Endodermal cell (in vitro differentiated cells): ENCODE measurements around the gene GCLM. TPM values are rescaled to one million over a fixed set of nuclear protein-coding genes. Genes with fewer than 3 reads are reported as not detected.

ENCODE experiments used
- DNase-seq: peaks from one replicate; pipeline ENCODE4 v3.0.0-alpha.2; 2017
- H3K27ac ChIP-seq: 2 replicates; pipeline ENCODE4 v1.5.1; 2013; ENCODE audit warnings: mild to moderate bottlenecking, low read depth, low read length, moderate library complexity
- H3K27me3 ChIP-seq: 2 replicates; pipeline ENCODE4 v1.6.1; 2013; ENCODE audit warnings: mild to moderate bottlenecking, low read length, moderate library complexity; ENCODE audit not compliant: insufficient read depth, control insufficient read depth, poor library complexity, severe bottlenecking
- H3K36me3 ChIP-seq: 2 replicates; pipeline ENCODE4 v1.7.0; 2013; ENCODE audit warnings: mild to moderate bottlenecking, low read length, moderate library complexity; ENCODE audit not compliant: control insufficient read depth, insufficient read depth
- H3K4me1 ChIP-seq: one replicate; pipeline ENCODE4 v1.7.0; 2013; ENCODE audit warnings: low read length; ENCODE audit not compliant: control insufficient read depth, insufficient read depth
- H3K4me3 ChIP-seq: 2 replicates; pipeline ENCODE4 v1.5.1; 2013; ENCODE audit warnings: mild to moderate bottlenecking, low read length, moderate library complexity
- H3K9ac ChIP-seq: 2 replicates; pipeline ENCODE4 v1.6.1; 2013; ENCODE audit warnings: mild to moderate bottlenecking, low read length, moderate library complexity; ENCODE audit not compliant: poor library complexity, severe bottlenecking; ENCODE audit errors: extremely low read depth
- H3K9me3 ChIP-seq: 2 replicates; pipeline ENCODE4 v1.6.1; 2013; ENCODE audit warnings: mild to moderate bottlenecking, low read length, moderate library complexity; ENCODE audit not compliant: control insufficient read depth
- H3K27ac Mint-ChIP-seq: 2 replicates; pipeline ENCODE4 v1.8.0; 2020; ENCODE audit warnings: mixed read lengths
- H3K27me3 Mint-ChIP-seq: 2 replicates; pipeline ENCODE4 v1.8.0; 2021; ENCODE audit warnings: mild to moderate bottlenecking, mixed read lengths; ENCODE audit not compliant: insufficient read depth
- H3K36me3 Mint-ChIP-seq: 2 replicates; pipeline ENCODE4 v1.8.0; 2020; ENCODE audit warnings: low read depth, mixed read lengths
- H3K4me1 Mint-ChIP-seq: 2 replicates; pipeline ENCODE4 v1.8.0; 2020; ENCODE audit warnings: mixed read lengths
- H3K4me3 Mint-ChIP-seq: 2 replicates; pipeline ENCODE4 v1.8.0; 2020; ENCODE audit warnings: mild to moderate bottlenecking, moderate library complexity, mixed read lengths
- H3K9me3 Mint-ChIP-seq: 2 replicates; pipeline ENCODE4 v1.8.0; 2020; ENCODE audit warnings: mild to moderate bottlenecking, mixed read lengths
- whole genome bisulfite sequencing, 2 experiments: methylation state at CpG; one replicate each; pipeline versions ENCODE4 v1.1.5 to v1.1.7; 2013; ENCODE audit warnings: missing lambda C conversion rate in 2 of 2, mixed read lengths in 1 of 2; ENCODE audit not compliant: insufficient coverage in 1 of 2, insufficient read length in 1 of 2; 5-methylcytosine and 5-hydroxymethylcytosine counted together
- long read RNA-seq, 4 experiments: library from polyadenylated mRNA in 2 of 4; library from RNA in 1 of 4; library from capped mRNA in 1 of 4; stranded (forward) in 3 of 4; unstranded in 1 of 4; transcript quantifications; one replicate each; pipeline ENCODE4 v2.0.0, GENCODE V29; 2020 to 2021; ENCODE audit warnings: inconsistent platforms in 1 of 4
- polyA plus RNA-seq, 2 experiments: library from polyadenylated mRNA; stranded (reverse); fragments of 50-300 nt; gene quantifications; one replicate each; pipeline ENCODE4 v1.2.3, GENCODE V29; 2013
- total RNA-seq, 2 donors: library from RNA; stranded (reverse); fragmentation: NEBNext Ultra II Directional in 1 of 2; extraction: Animal tissue kit (Norgen Biotek cat#: 25700) in 1 of 2; gene quantifications; 2 replicates in 1 of 2; 3 replicates in 1 of 2; pipeline ENCODE4 v1.2.1, GENCODE V29; 2021
- TF ChIP-seq, protein P1 (sequence below): fragments of 200-600 bp; sonication (generic); conservative IDR thresholded peaks from 2 replicates; pipeline ENCODE4 v1.5.0; 2021; ENCODE audit warnings: antibody characterized with exemption, mild to moderate bottlenecking

The GCLM gene, protein sequence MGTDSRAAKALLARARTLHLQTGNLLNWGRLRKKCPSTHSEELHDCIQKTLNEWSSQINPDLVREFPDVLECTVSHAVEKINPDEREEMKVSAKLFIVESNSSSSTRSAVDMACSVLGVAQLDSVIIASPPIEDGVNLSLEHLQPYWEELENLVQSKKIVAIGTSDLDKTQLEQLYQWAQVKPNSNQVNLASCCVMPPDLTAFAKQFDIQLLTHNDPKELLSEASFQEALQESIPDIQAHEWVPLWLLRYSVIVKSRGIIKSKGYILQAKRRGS
- total RNA-seq: 10 to 100 TPM; 14.0 to 19.4 TPM
- polyA plus RNA-seq (2013, experiment 1 of 2): 7.6 TPM
- 8.3 TPM for polyA plus RNA-seq (2013, experiment 2 of 2)
- long read RNA-seq, experiment 1, full-length matches to known transcripts: 6 of 8 reads
- long read RNA-seq, experiment 1, partial matches to known transcripts: 1 of 8 reads
- long read RNA-seq, experiment 1, other reads (novel, unspliced or antisense): 1 of 8 reads
- long read RNA-seq, experiment 2, full-length matches to known transcripts: 29 of 33 reads
- long read RNA-seq, experiment 2, partial matches to known transcripts: 1 of 33 reads
- long read RNA-seq, experiment 2, other reads (novel, unspliced or antisense): 3 of 33 reads
- long read RNA-seq, experiment 3, full-length matches to known transcripts: 19 of 22 reads
- long read RNA-seq, experiment 3, partial matches to known transcripts: 0 of 22 reads
- long read RNA-seq, experiment 3, other reads (novel, unspliced or antisense): 3 of 22 reads
- long read RNA-seq, experiment 4, partial matches to known transcripts: 0 of 1 reads
- long read RNA-seq, experiment 4, other reads (novel, unspliced or antisense): 1 of 1 reads

DNA sequence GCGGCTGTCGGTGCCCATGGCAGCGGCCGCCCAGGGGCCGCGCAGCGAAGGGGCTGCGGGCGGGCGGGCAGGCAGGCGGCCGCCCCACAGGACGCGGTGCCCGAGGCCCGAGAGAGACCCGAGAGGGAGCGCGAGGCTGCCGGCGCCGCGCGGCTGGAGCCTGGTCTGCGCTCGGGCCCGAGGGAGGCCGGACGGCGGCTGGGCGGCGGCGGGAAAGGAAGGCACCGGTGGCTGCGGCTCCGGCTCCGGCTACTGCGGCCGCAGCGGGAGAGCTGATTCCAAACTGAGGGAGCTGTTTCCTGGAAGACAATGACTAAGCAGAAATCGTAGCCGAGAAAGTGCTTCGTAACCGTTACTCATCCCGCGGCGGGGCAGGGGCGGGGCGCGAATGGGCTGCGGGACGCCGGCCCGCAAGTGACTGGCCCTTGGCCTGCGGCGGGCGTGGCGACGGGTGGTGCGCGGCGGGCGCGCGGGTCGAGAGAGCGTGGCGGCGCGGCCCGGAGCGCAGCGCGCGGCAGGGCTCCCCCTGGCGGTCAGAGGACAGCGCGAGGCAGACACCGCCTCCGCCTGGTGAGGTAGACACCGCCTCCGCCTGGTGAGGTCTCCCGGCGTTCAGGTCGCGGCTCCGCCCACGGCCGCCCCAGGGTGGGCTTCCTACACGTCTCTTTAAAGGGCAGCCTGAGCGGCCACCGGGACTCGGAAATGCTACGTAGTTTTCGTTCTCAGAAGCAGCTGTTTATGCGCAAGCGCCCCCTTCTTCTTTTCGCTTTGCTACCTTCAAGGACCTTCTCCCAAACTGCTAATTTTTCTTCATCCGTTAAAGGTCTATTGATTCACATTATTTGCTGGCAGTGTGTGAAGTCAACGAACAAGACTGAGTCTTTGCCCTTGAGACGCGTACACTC, at the start of gene GCLM:
TSS of gene GCLM (minus strand) at position 285 of the 905 bp plus-strand sequence. CDS start at position 18, 267 bp downstream.
- peak within 1 kb of the TSS; percentile 79 for H3K4me3 Mint-ChIP-seq
- 0 to 2% methylated on average over 42 to 102 of the region's 102 CpGs for WGBS, 2 experiments

DNA sequence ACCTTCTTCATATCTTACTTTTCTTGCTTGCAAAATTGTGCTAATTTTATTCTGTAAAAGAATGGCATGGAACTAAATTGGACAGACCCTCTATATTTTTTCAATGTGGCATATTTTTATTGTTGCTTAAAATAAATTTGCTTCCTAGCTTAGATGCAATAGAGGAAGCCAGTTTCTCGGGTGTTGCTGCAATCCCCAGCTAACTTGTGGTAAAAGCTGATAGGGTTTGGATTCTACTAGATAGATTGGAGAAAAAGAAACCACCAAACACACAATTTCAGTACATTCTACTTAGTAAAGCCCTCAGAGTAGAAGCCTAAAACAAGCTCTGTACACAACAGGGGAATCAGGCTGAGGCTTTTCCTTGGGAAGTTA, 49.5 kb upstream of the GCLM start:
- Mint-ChIP-seq H3K4me3 (no peak overlapping the region), H3K27ac (no peak overlapping the region), H3K27me3 (peaks cover 6% of the 10 kb centered on the region), H3K9me3 (peaks cover 35% of the 10 kb centered on the region), H3K4me1 (no peaks in the 10 kb centered on the region), H3K36me3 (no peaks in the 10 kb centered on the region)
- DNase-seq: no peak
- WGBS, 2 experiments: 83% methylated on average over 1 of the region's 1 CpG; no CpG with 5 or more reads in 1 of the 2 experiments
- peaks cover 15% of the 10 kb centered on the region for H3K9me3 ChIP-seq
- H3K27me3 ChIP-seq: no peaks in the 10 kb centered on the region
- H3K4me1 ChIP-seq: no peaks in the 10 kb centered on the region
- no peaks in the 10 kb centered on the region for H3K36me3 ChIP-seq
- H3K27ac ChIP-seq: no peak overlapping the region
- TF ChIP-seq, protein P1, sequence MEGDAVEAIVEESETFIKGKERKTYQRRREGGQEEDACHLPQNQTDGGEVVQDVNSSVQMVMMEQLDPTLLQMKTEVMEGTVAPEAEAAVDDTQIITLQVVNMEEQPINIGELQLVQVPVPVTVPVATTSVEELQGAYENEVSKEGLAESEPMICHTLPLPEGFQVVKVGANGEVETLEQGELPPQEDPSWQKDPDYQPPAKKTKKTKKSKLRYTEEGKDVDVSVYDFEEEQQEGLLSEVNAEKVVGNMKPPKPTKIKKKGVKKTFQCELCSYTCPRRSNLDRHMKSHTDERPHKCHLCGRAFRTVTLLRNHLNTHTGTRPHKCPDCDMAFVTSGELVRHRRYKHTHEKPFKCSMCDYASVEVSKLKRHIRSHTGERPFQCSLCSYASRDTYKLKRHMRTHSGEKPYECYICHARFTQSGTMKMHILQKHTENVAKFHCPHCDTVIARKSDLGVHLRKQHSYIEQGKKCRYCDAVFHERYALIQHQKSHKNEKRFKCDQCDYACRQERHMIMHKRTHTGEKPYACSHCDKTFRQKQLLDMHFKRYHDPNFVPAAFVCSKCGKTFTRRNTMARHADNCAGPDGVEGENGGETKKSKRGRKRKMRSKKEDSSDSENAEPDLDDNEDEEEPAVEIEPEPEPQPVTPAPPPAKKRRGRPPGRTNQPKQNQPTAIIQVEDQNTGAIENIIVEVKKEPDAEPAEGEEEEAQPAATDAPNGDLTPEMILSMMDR: no peak
- H3K4me3 ChIP-seq: no peak overlapping the region
- H3K9ac ChIP-seq: no peak overlapping the region

More for the DNA sequence above, at the start of gene GCLM:
- no peaks in the 10 kb centered on the region for H3K36me3 ChIP-seq
- Mint-ChIP-seq H3K36me3 (no peaks in the 10 kb centered on the region), H3K27me3 (peaks cover 24% of the 10 kb centered on the region), H3K9me3 (peaks cover 20% of the 10 kb centered on the region), H3K4me1 (peaks cover 10% of the 10 kb centered on the region), H3K27ac (peak within 1 kb of the TSS; percentile 71)
- no peaks in the 10 kb centered on the region for H3K9me3 ChIP-seq
- H3K27me3 ChIP-seq: no peaks in the 10 kb centered on the region
- H3K4me3 ChIP-seq: peak within 1 kb of the TSS; percentile 86
- peak within 1 kb of the TSS; percentile 49 for H3K9ac ChIP-seq
- peak within 1 kb of the TSS; percentile 36 for H3K27ac ChIP-seq
- TF ChIP-seq, protein P1: peak; percentile 98
- DNase-seq: peak; percentile 98
- no peaks in the 10 kb centered on the region for H3K4me1 ChIP-seq
